ENCODE results near the gene KDM3A.

- no peak for TF ChIP-seq CTCF (IDR thresholded peaks at IDR 0.05)
- TF ChIP-seq ZFX (IDR thresholded peaks at IDR 0.05; ENCODE audit: borderline replicate concordance), result no peak
Observed at GRCh38 chr2:86429335-86429734, 11.8 kb upstream of the KDM3A start.
